Muscle layer of duodenum (tissue), 2 donors: ENCODE measurements around the gene CADM4.
A peak's percentile ranks its signal among the peaks of the same experiment; 100 is the strongest.
"Not testable (repeated sequence)": the region's sequence is repeated elsewhere in the genome, so short reads cannot be mapped to it uniquely, and the experiment has no call there.

Experiments used
- H3K27ac ChIP-seq: one replicate; pipeline ENCODE4 v1.7.0; 2013; ENCODE audit warnings: mild to moderate bottlenecking, low read length
- H3K27me3 ChIP-seq: one replicate; pipeline ENCODE4 v1.7.0; 2013; ENCODE audit warnings: low read depth, mild to moderate bottlenecking, control low read depth, low read length
- H3K36me3 ChIP-seq, 2 donors: one replicate each; pipeline ENCODE4 v1.7.0; 2013; ENCODE audit warnings: low read length in 2 of 2, control low read depth in 1 of 2, mild to moderate bottlenecking in 1 of 2; ENCODE audit not compliant: insufficient read depth in 2 of 2, control insufficient read depth in 1 of 2
- H3K4me1 ChIP-seq, 2 donors: one replicate each; pipeline ENCODE4 v1.7.0; 2013; ENCODE audit warnings: low read length in 2 of 2, mild to moderate bottlenecking in 2 of 2, control low read depth in 1 of 2, moderate library complexity in 1 of 2; ENCODE audit not compliant: insufficient read depth in 2 of 2, control insufficient read depth in 1 of 2
- H3K4me3 ChIP-seq, 2 donors: one replicate each; pipeline ENCODE4 v1.7.0; 2013; ENCODE audit warnings: low read length in 2 of 2, low read depth in 1 of 2, mild to moderate bottlenecking in 1 of 2
- H3K9me3 ChIP-seq, 2 donors: one replicate each; pipeline ENCODE4 v1.7.0; 2013; ENCODE audit warnings: low read length in 2 of 2, control low read depth in 1 of 2, mild to moderate bottlenecking in 1 of 2; ENCODE audit not compliant: control insufficient read depth in 1 of 2
- donor health status: healthy.

The CADM4 gene

GRCh38 chr19:43618921-43619261 is 20.8 kb downstream of the CADM4 start:
- peaks cover 0 to 15% of the 10 kb centered on the region in 2 donors for H3K4me1 ChIP-seq
- H3K27me3 ChIP-seq, result no peaks in the 10 kb centered on the region
- peak overlapping the region; percentile 80 to 91 for H3K4me3 ChIP-seq
- H3K9me3 ChIP-seq, result no peaks in the 10 kb centered on the region
- H3K36me3 ChIP-seq, result peaks cover 3 to 5% of the 10 kb centered on the region in 2 donors
- peak overlapping the region; percentile 80 for H3K27ac ChIP-seq

- H3K36me3 ChIP-seq, result peaks cover 12 to 25% of the 10 kb centered on the region in 2 donors
Observed at GRCh38 chr19:43616954-43617353, 22.7 kb downstream of the CADM4 start.

GRCh38 chr19:43616306-43616705 is 23.3 kb downstream of the CADM4 start:
- Histone ChIP-seq H3K4me3 (no peak overlapping the region), H3K9me3 (no peaks in the 10 kb centered on the region), H3K27me3 (no peaks in the 10 kb centered on the region), H3K27ac (no peak overlapping the region), H3K4me1 (peaks cover 0 to 15% of the 10 kb centered on the region in 2 donors), H3K36me3 (peaks cover 12 to 29% of the 10 kb centered on the region in 2 donors)

More at GRCh38 chr19:43616954-43617353, 22.7 kb downstream of the CADM4 start:
- no peak overlapping the region for H3K4me3 ChIP-seq
- no peaks in the 10 kb centered on the region for H3K27me3 ChIP-seq
- no peak overlapping the region for H3K27ac ChIP-seq
- H3K4me1 ChIP-seq, result peaks cover 0 to 15% of the 10 kb centered on the region in 2 donors
- no peaks in the 10 kb centered on the region for H3K9me3 ChIP-seq

- Histone ChIP-seq H3K27ac (no peak overlapping the region), H3K9me3 (no peaks in the 10 kb centered on the region), H3K27me3 (no peaks in the 10 kb centered on the region), H3K36me3 (peaks cover 12 to 36% of the 10 kb centered on the region in 2 donors), H3K4me1 (no peaks in the 10 kb centered on the region), H3K4me3 (no peak overlapping the region)
Observed at GRCh38 chr19:43612374-43612773, 27.3 kb downstream of the CADM4 start.

- Histone ChIP-seq H3K36me3 (peaks cover 14 to 36% of the 10 kb centered on the region in 2 donors), H3K4me3 (no peak within 1 kb of the TSS), H3K9me3 (no peaks in the 10 kb centered on the region), H3K27me3 (no peaks in the 10 kb centered on the region), H3K27ac (no peak within 1 kb of the TSS), H3K4me1 (no peaks in the 10 kb centered on the region)
Observed at GRCh38 chr19:43611788-43612187, 27.9 kb downstream of the CADM4 start, which contains the start of gene SRRM5. Gene SRRM5, plus strand, starts transcription at chr19:43612088. Its CDS starts 34 bp downstream, at chr19:43612122.

- peaks cover 19 to 36% of the 10 kb centered on the region in 2 donors for H3K36me3 ChIP-seq
Observed at GRCh38 chr19:43610493-43610892, 29.2 kb downstream of the CADM4 start.

GRCh38 chr19:43609872-43610271 is 29.8 kb downstream of the CADM4 start:
- Histone ChIP-seq H3K4me1 (no peaks in the 10 kb centered on the region), H3K27me3 (no peaks in the 10 kb centered on the region), H3K9me3 (no peaks in the 10 kb centered on the region), H3K4me3 (no peak overlapping the region), H3K36me3 (peaks cover 19 to 36% of the 10 kb centered on the region in 2 donors), H3K27ac (no peak overlapping the region)

More at GRCh38 chr19:43610493-43610892, 29.2 kb downstream of the CADM4 start:
- Histone ChIP-seq H3K27ac (no peak overlapping the region), H3K4me1 (no peaks in the 10 kb centered on the region), H3K9me3 (no peaks in the 10 kb centered on the region), H3K4me3 (no peak overlapping the region), H3K27me3 (no peaks in the 10 kb centered on the region)

- Histone ChIP-seq H3K9me3 (no peaks in the 10 kb centered on the region), H3K27ac (no peak overlapping the region), H3K36me3 (peaks cover 7 to 17% of the 10 kb centered on the region in 2 donors)
Observed at GRCh38 chr19:43607238-43608205, 32.1 kb downstream of the CADM4 start.

GRCh38 chr19:43606569-43607229 is 33.0 kb downstream of the CADM4 start:
- Histone ChIP-seq H3K36me3 (peaks cover 6 to 12% of the 10 kb centered on the region in 2 donors), H3K9me3 (no peaks in the 10 kb centered on the region), H3K4me3 (no peak overlapping the region), H3K27me3 (no peaks in the 10 kb centered on the region), H3K4me1 (no peaks in the 10 kb centered on the region), H3K27ac (no peak overlapping the region)

More at GRCh38 chr19:43607238-43608205, 32.1 kb downstream of the CADM4 start:
- Histone ChIP-seq H3K27me3 (no peaks in the 10 kb centered on the region), H3K4me1 (no peaks in the 10 kb centered on the region), H3K4me3 (no peak overlapping the region)

- Histone ChIP-seq H3K27ac (no peak overlapping the region), H3K36me3 (peaks cover 6 to 16% of the 10 kb centered on the region in 2 donors), H3K9me3 (no peaks in the 10 kb centered on the region), H3K27me3 (no peaks in the 10 kb centered on the region), H3K4me1 (no peaks in the 10 kb centered on the region), H3K4me3 (no peak overlapping the region)
Observed at GRCh38 chr19:43605875-43606568, 33.6 kb downstream of the CADM4 start.

GRCh38 chr19:43600326-43600725 is 39.3 kb downstream of the CADM4 start:
- not testable (repeated sequence) for H3K9me3 ChIP-seq, H3K27me3 ChIP-seq, H3K4me3 ChIP-seq, H3K27ac ChIP-seq
- Histone ChIP-seq H3K36me3 (peaks cover 13 to 32% of the 10 kb centered on the region in 2 donors), H3K4me1 (peaks cover 7 to 18% of the 10 kb centered on the region in 2 donors)
